GM12873 (cell line): ENCODE data around the gene TTLL5.

ENCODE experiments used
- TF ChIP-seq, protein P1 (sequence below): IDR thresholded peaks from 2 replicates; pipeline ENCODE4 v1.5.1; 2012; ENCODE audit warnings: low read depth, mild to moderate bottlenecking, moderate library complexity, low read length, control low read depth; ENCODE audit not compliant: insufficient read depth; ENCODE audit errors: missing control alignments

TTLL5 gene

DNA sequence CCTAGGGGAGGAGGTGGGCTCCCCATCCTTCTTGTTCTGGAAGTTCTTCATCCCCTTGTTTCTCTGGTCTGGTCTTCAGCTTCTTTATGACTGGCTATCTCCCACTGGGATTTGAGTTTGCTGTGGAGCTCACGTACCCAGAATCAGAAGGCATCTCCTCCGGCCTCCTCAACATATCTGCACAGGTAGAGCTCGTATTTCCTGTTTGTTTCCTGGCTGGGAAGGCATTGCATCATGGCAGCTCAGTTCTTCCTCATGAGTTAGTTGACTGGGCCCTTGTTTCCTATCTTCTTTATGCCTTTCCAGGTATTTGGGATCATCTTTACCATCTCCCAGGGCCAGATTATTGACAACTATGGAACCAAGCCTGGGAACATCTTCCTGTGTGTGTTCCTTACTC, 20.2 kb upstream of the TTLL5 start:
- TF ChIP-seq, protein P1, sequence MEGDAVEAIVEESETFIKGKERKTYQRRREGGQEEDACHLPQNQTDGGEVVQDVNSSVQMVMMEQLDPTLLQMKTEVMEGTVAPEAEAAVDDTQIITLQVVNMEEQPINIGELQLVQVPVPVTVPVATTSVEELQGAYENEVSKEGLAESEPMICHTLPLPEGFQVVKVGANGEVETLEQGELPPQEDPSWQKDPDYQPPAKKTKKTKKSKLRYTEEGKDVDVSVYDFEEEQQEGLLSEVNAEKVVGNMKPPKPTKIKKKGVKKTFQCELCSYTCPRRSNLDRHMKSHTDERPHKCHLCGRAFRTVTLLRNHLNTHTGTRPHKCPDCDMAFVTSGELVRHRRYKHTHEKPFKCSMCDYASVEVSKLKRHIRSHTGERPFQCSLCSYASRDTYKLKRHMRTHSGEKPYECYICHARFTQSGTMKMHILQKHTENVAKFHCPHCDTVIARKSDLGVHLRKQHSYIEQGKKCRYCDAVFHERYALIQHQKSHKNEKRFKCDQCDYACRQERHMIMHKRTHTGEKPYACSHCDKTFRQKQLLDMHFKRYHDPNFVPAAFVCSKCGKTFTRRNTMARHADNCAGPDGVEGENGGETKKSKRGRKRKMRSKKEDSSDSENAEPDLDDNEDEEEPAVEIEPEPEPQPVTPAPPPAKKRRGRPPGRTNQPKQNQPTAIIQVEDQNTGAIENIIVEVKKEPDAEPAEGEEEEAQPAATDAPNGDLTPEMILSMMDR: no peak

DNA sequence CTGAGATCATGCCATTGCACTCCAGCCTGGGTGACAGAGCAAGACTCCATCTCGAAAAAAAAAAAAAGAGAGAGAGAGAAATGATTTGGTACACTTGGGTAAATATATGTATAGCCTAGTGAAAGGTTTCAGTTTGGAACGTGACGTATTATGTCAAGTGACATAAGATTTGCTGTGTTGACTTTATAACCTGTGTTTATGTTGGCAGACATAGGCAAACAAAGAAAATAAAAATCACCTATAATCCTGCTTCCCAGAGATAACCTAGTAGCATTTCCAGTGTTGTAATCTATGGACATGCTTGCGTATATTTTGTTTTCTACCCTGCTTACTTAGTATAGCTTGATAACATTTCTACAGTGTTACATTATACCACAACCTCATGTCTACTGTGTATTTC, 17.1 kb upstream of the TTLL5 start:
- TF ChIP-seq, protein P1: no peak

DNA sequence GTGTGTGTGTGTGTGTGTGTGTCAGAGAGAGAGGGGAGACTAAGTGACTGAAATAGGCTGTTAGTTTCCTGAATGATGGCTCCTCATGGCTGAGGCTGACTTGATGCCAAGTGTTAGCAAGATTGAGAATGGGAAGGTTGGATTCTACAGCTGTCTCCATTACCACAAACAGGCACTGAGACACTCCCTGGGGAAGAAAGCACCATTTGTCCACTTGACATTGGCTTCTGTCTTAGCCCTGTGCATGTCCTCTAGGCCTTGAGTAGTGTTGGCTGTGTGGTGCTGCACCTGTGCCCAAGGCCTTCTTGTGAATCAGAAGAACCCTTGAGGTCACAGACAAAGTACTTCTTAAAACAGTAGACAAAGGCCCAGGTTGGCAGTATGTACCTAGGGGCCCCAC, 16.0 kb upstream of the TTLL5 start:
- TF ChIP-seq, protein P1: no peak

DNA sequence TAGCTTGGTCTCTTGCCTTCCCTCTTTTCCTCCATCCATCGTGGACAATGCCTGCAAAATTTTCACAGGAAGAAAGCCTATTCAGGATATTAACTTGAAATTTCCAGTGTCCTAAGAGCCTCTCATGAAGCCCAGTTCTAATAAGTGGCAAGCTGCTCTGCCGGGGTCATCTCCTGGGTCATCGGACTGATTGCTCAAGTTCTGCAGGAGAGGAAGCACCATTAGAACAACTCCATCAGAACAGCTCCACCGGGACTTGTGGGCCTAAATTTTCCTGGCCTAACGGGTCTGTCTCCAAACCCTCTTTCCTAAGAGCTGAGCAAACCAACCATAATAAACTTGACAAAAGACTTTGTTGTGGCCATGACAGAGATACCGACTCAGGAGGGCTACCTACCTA, 14.3 kb upstream of the TTLL5 start:
- TF ChIP-seq, protein P1: no peak

DNA sequence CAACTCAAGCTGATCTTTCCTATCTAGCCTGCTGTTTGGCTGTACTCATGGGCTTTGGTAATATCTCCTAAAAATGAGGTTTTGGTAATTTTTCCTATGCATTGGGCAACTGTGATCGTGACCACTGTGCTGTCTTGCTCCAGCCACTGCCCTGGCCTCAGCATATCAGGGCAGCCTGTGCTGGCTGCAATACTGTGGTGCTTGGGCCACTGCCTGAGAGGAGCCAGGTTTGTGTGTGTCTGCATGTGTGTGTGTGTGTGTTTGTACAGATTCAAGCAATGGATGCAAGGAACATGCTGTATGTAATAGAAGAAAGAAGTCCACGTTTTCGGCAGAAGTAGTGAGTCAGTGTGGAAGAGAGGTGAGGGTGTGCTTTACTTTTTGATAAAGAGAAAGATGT, 13.4 kb upstream of the TTLL5 start:
- TF ChIP-seq, protein P1: no peak

DNA sequence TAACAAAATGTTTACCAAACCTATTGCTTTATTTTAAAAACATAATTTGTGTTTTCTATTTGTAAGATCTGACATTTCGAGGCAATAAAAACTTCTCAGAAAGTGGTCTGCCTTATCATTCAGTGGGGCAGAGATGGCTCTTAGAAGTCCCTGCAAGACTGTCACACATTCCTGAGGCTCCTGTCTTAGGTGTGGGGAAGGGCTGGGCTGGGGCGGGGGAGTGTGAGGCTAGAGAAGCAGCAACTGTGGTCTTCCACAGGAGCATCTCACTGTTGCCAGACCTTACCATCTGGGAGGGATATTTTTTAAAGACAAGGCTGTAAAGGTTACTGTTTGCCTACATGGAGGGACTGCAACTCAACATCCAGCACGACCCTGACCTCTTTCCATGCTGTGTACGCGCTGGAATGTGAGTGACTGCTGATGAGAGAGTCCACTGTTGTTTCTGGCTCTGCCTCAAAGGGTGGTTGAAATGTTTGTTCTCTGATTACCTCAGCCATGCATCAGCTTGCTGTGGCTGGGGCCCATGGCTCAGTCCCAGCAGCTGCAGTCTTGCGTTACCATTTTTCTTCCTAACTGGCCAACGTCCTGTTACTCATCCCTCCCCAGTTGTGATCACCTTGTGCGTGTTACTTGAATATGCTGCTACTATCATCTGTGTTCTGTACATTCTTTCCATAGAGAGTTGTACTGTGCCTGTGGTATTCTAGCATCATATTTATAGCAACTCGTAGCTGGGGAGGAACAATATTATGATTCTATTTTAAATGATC, 12.8 kb upstream of the TTLL5 start:
- TF ChIP-seq, protein P1: no peak

DNA sequence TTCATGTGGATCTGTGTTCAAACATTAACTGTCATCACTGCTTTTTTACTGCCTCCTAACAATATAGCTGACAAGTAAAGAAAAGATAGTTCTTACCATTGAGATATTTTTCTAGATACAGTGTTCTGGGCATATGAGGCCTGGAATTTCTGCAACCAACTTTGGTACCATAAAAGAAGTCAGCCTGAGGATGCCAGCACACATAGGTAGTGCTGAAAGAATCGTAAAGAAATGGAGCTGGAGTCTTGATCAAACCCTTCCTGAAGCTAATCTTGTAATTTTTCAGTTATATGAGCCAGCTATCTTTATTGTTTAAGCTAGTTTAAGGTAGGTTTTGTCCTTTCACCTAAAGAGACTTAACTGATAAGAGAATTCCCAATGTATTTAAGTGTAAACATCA, 11.7 kb upstream of the TTLL5 start:
- TF ChIP-seq, protein P1: no peak
